SH-SY5Y (cell line): ENCODE data around the gene EIF3F.

Source experiments
- GATA2 ChIP-seq: IDR thresholded peaks from 2 replicates; pipeline ENCODE4 v1.6.1; 2011; ENCODE audit warnings: mild to moderate bottlenecking, low read depth, low read length
- GATA3 ChIP-seq: IDR thresholded peaks from 2 replicates; pipeline ENCODE4 v1.6.1; 2011; ENCODE audit warnings: low read depth, mild to moderate bottlenecking, low read length, moderate library complexity

EIF3F gene

GRCh38 chr11:8025123-8025522, 38.0 kb downstream of the EIF3F start:
- TF ChIP-seq GATA2 (no peak), GATA3 (no peak)

- TF ChIP-seq GATA3 = no peak
- TF ChIP-seq GATA2 = no peak
These were observed 38.7 kb downstream of the EIF3F start for GRCh38 chr11:8025816-8026215.

- TF ChIP-seq GATA2 (no peak), GATA3 (no peak)
These were observed 39.8 kb downstream of the EIF3F start for GRCh38 chr11:8026982-8027381.

- TF ChIP-seq GATA3 (no peak), GATA2 (no peak)
These were observed 41.6 kb downstream of the EIF3F start for GRCh38 chr11:8028766-8029165.

GRCh38 chr11:8030526-8031247, 43.5 kb downstream of the EIF3F start:
- TF ChIP-seq GATA2 (no peak), GATA3 (no peak)

- TF ChIP-seq GATA3 (no peak), GATA2 (no peak)
These were observed 44.3 kb downstream of the EIF3F start for GRCh38 chr11:8031248-8032115.

- TF ChIP-seq GATA3 (no peak), GATA2 (no peak)
These were observed 45.0 kb downstream of the EIF3F start for GRCh38 chr11:8032122-8032521.

- TF ChIP-seq GATA2 = no peak
- TF ChIP-seq GATA3 = no peak
These were observed 45.6 kb downstream of the EIF3F start for GRCh38 chr11:8032576-8033304.

GRCh38 chr11:8033305-8034105, 46.4 kb downstream of the EIF3F start:
- TF ChIP-seq GATA2 (no peak), GATA3 (no peak)

GRCh38 chr11:8034106-8034585, 47.0 kb downstream of the EIF3F start:
- TF ChIP-seq GATA2 (no peak), GATA3 (no peak)

GRCh38 chr11:8034604-8035190, 47.6 kb downstream of the EIF3F start:
- TF ChIP-seq GATA3 = no peak
- TF ChIP-seq GATA2 = no peak

GRCh38 chr11:8035200-8035855, 48.2 kb downstream of the EIF3F start:
- TF ChIP-seq GATA3 (no peak), GATA2 (no peak)

- no peak for TF ChIP-seq GATA2
- no peak for TF ChIP-seq GATA3
These were observed 49.1 kb downstream of the EIF3F start for GRCh38 chr11:8036002-8036802.
